Measurements from ENCODE around the gene AFMID. TPM values are rescaled to one million over a fixed set of nuclear protein-coding genes. Genes with fewer than 3 reads are reported as not detected.
A peak's percentile ranks its signal among the peaks of the same experiment; 100 is the strongest.

AFMID gene
- total RNA-seq, 4 donors from 2014 or later: 11.7 to 14.3 (median 12.1) TPM

- DNase-seq (peak; percentile 41 to 69), ATAC-seq (peak; percentile 26 to 34)
- Histone ChIP-seq H3K27ac (peak overlapping the region; percentile 88 to 96 (median 94)), H3K27me3 (no peaks in the 10 kb centered on the region), H3K4me3 (no peak overlapping the region), H3K36me3 (peaks cover 0 to 15% of the 10 kb centered on the region in 2 donors), H3K4me1 (peaks cover 61 to 77% of the 10 kb centered on the region in 2 donors), H3K9me3 (no peaks in the 10 kb centered on the region)
- intact Hi-C loops (cut with DNase I; ENCODE audit: low total_unique reads) (no loop called here), in situ Hi-C loops (cut with MboI; ENCODE audit: low sequenced_read_pairs in 4 of 4) (no loop called here)
- TF ChIP-seq CTCF (IDR thresholded peaks at IDR 0.05 in 4 of 5, conservative IDR thresholded peaks at IDR 0.05 in 1 of 5): no peak
- peak in 1 of 2 donors; percentile 59 for TF ChIP-seq POLR2A (IDR thresholded peaks at IDR 0.05)
Observed at GRCh38 chr17:78172249-78173051, 14.7 kb upstream of the AFMID start.

GRCh38 chr17:78173097-78173715, 14.0 kb upstream of the AFMID start:
- H3K27me3 ChIP-seq: no peaks in the 10 kb centered on the region
- ATAC-seq (peak; percentile 19 to 46), DNase-seq (peak; percentile 42 to 64)
- peak overlapping the region in 1 of 4 donors; percentile 14 for H3K4me3 ChIP-seq
- peaks cover 61 to 74% of the 10 kb centered on the region in 2 donors for H3K4me1 ChIP-seq
- intact Hi-C loops (cut with DNase I; ENCODE audit: low total_unique reads): no loop called here
- no peaks in the 10 kb centered on the region for H3K9me3 ChIP-seq
- TF ChIP-seq CTCF (IDR thresholded peaks at IDR 0.05 in 4 of 5, conservative IDR thresholded peaks at IDR 0.05 in 1 of 5) (no peak), POLR2A (IDR thresholded peaks at IDR 0.05) (no peak)
- H3K27ac ChIP-seq: peak overlapping the region; percentile 88 to 96 (median 94)
- peaks cover 0 to 15% of the 10 kb centered on the region in 2 donors for H3K36me3 ChIP-seq
- in situ Hi-C loops (cut with MboI; ENCODE audit: low sequenced_read_pairs in 4 of 4): no loop called here

GRCh38 chr17:78174346-78174869, 12.8 kb upstream of the AFMID start:
- peaks cover 63 to 69% of the 10 kb centered on the region in 2 donors for H3K4me1 ChIP-seq
- peak; percentile 43 to 61 for ATAC-seq
- no peaks in the 10 kb centered on the region for H3K9me3 ChIP-seq
- H3K27ac ChIP-seq: peak overlapping the region; percentile 88 to 96 (median 94)
- no peaks in the 10 kb centered on the region for H3K27me3 ChIP-seq
- in situ Hi-C loops (cut with MboI; ENCODE audit: low sequenced_read_pairs in 4 of 4) (no loop called here), intact Hi-C loops (cut with DNase I; ENCODE audit: low total_unique reads) (loop anchor here (1.0 kb wide), 1 partner anchor 13 kb away; the partner anchor contains the start of genes AFMID and TK1)
- peaks cover 0 to 15% of the 10 kb centered on the region in 2 donors for H3K36me3 ChIP-seq
- peak overlapping the region; percentile 24 to 37 (median 34) for H3K4me3 ChIP-seq
- DNase-seq: peak; percentile 82 to 96
- TF ChIP-seq CTCF (IDR thresholded peaks at IDR 0.05 in 4 of 5, conservative IDR thresholded peaks at IDR 0.05 in 1 of 5) (peak; percentile 70 to 84 (median 80)), POLR2A (IDR thresholded peaks at IDR 0.05) (peak; percentile 47 to 65)

GRCh38 chr17:78174870-78175642, 12.1 kb upstream of the AFMID start:
- H3K27me3 ChIP-seq: no peaks in the 10 kb centered on the region
- peaks cover 65 to 69% of the 10 kb centered on the region in 2 donors for H3K4me1 ChIP-seq
- DNase-seq: peak; percentile 45 to 79
- H3K36me3 ChIP-seq: peaks cover 0 to 15% of the 10 kb centered on the region in 2 donors
- TF ChIP-seq CTCF (IDR thresholded peaks at IDR 0.05 in 4 of 5, conservative IDR thresholded peaks at IDR 0.05 in 1 of 5) (peak in 2 of 5 experiments; percentile 6 to 15), POLR2A (IDR thresholded peaks at IDR 0.05) (no peak)
- peak overlapping the region; percentile 88 to 96 (median 94) for H3K27ac ChIP-seq
- H3K4me3 ChIP-seq: peak overlapping the region; percentile 24 to 37 (median 34)
- intact Hi-C loops (cut with DNase I; ENCODE audit: low total_unique reads): loop anchor here (1.0 to 5.0 kb wide), 2 partner anchors 12 to 77 kb away; partner anchors contain the start of genes AFMID and TK1
- H3K9me3 ChIP-seq: no peaks in the 10 kb centered on the region
- in situ Hi-C loops (cut with MboI; ENCODE audit: low sequenced_read_pairs in 4 of 4): loop anchor here in 1 of 4 donors (5.0 kb wide), 1 partner anchor 63 kb away; no protein-coding TSS in a partner anchor
- ATAC-seq: peak; percentile 28 to 34
